NCI-H460 (cell line): ENCODE results near the gene TC2N. TPM values are rescaled to one million over a fixed set of nuclear protein-coding genes. Genes with fewer than 3 reads are reported as not detected.
"Not testable (repeated sequence)": the region's sequence is repeated elsewhere in the genome, so short reads cannot be mapped to it uniquely, and the experiment has no call there.

Experiments used
- DNase-seq: peaks from one replicate; pipeline ENCODE4 v3.0.0-alpha.2; 2016; ENCODE audit warnings: low read depth; ENCODE audit errors: extremely low read depth
- total RNA-seq: library from RNA; depleted of rRNA; stranded (reverse); fragments of >200 nt; shearing (Covaris generic); gene quantifications from 2 replicates; pipeline ENCODE4 v1.2.3, GENCODE V29; 2014

Gene TC2N
- total RNA-seq, 1 experiment from 2014 or later, result 14.8 TPM

DNA sequence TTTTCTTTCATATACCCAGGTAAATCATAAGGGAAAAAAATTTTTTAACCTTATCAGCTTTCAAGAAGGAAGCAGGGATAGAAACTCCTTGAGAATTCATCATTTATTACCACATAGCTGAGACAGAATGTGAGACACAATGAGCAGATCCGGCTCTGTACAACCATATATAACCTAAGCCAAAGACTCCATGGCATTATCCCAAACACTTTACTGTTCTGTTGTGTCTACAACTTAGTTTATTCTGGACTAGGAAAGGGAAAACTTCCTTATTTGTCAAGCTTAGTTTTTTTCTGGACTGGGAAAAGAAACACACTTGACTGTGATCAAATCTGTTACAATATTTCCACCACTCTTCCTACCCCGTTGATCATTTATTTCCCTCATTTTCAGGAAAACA is 97.2 kb downstream of the TC2N start:
- DNase-seq, result no peak

DNA sequence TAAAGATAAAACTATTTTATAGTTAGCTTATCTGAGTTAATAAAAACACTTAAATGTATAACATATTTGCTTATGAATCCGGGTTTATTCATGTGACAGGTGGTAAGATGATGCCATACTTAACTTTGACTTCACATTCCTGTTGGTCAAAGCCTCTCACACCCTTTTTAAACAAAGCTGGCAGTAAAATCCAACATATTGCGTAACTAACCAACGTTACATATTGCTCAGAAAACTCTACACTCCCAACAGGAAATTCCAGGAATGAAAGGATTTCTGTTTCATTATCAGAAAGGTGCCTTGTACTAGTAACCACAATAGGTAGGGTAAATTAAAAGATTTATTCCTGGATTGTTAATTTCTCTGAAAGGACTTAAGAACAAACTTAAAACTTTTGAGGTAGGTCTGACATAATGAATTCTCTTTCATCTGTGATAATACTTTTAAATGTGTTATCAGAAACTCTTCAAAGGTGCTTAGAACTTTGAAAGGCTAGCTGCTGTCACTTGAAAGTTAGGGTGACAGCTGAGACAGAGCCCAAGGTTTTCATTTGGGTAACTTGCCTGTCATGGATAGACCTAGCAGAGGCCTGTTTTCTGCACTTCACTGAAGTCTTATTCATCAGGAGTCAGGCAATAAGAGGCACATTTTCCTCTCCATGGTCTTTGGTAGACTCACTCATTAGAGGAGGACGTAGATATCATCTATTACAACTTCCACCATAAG is 111.6 kb downstream of the TC2N start:
- peak; percentile 12 for DNase-seq

DNA sequence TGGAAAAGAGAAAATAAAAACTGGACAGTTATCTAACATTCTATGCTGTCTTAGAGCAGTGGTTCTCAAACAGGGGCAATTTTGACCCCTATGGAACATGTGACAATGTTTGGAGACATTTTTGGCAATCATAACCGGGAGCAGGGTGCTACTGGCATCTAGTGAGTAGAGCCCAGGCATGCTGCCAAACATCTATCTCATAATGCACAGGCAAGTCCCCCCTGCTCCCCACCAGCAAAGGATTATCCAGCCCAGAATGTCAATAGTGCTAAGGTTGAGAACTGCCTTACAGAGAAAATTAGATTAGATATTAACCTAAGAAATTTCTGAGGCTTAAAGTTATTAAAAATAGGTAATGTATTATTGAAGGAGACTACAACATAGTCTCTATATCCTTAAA is 112.5 kb downstream of the TC2N start:
- DNase-seq, result no peak

DNA sequence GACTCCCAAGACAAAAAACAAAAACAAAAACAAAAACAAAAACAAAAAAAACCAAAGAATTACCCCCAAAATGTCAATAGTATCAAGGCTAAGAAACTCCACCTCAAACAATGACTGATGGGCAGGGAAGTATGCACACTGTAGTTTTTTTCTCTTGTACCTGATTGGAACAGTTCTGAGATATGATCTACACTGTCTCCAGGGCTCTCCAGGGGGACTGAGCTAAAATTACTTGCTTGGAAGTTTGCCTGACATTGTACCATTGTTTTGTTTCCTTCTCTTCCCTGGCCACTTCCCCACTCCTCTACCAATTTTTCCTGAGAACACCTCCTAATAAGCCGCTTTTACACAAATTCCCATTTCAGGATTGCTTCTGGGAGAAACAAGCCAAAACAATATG is 113.2 kb downstream of the TC2N start:
- DNase-seq, result no peak

DNA sequence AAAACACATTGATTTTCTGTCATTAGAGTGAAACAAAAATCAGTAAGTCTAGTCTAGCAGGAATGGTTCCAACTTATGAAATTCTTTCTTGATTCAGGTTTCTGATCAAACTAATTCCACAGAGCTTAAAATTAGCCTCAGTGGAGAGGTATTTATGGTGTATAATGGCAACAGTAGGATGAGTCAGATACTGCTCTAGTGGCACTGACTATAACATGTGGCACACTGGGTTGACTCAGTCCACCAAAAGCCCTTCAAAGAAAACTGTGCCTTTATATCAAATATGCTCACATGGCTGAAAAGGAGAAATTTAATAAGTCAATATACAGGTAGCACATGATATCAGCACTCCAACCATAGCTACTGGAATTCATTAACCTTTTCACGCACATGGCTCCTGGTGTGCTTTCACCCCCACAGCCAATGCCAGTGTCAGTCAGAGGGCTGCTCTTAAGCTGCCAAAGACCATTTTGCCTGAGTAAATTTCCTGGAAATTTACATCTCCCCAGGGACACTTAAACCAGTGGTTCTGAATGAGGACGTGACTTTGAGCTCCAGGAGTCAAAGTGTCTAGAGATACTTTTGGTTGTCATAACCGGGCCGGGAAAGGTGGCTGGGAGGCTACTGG is 113.7 kb downstream of the TC2N start:
- no peak for DNase-seq

DNA sequence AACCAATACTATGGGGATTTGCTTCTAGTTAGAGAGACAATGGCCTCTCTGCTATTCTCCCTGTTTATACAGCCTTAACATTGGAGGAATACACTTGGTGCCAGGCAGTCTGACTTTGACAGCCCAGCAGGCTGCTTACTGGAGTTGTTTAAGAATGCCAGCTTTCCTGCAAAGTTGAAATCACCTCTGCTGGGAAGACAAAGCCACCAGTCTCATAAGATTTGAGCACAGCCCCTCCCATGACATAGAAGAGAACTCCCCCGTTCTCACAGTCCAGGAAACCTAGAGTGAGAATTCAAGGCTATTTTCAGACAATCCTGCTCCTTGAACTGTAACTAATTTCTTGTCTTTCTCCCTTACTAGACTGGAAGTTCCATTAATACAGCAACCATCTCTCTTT is 114.4 kb downstream of the TC2N start:
- DNase-seq, result no peak

DNA sequence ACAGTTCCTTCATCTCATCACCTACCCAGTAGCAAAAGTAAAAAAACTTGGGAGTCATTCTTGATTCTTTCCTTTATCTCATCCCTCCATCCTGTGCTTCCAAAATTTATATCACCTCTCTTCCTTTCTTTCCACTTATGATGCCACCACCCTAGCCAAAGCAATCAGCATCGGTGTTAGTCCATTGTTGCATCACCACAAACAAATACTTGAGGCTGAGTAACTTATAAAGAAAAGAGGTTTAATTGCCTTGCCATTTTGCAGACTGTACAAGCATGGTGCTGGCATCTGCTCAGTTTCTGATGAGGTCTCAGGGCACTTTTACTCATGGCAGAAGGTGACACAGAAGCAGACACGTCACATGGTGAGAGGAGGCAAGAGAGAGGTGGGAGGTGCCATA is 115.6 kb downstream of the TC2N start:
- no peak for DNase-seq

DNA sequence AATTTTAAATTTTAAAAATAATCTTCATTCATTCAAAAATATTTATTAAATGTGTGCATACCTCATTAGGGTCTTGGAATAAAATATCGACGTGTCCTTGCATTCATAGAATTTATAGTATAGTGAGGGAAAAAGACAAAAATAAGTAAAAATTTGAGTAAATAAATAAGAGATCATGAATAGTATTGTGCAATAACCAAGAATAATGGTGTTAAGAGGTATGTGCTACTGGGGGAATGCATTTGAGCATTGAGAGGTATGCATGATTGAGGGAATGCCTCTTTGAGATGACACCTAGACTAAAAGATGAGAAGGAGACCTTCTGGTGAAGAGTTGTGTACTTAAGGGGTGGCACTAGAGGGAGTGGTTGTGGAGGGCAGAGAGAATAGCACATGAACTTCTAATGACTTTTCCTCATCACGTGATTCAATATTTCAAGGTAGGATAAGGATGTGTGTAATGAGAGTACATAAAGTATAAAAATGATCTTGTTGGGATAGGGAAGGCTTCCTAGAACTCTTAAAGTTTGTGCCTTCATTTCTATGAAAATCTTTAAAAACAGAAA is 116.6 kb downstream of the TC2N start:
- DNase-seq, result no peak

DNA sequence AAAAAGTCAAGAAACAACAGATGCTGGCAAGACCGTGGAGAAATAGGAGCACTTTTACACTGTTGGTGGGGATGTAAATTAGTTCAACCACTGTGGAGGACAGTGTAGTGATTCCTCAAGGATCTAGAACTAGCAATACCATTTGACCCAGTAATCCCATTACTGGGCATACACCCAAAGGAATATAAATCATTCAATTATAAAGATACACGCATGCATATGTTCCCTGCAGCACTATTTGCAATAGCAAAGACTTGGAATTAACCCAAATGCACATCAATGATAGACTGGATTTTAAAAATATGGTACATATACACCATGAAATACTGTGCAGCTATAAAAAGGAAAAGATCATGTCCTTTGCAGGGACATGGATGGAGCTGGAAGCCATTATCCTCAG is 117.5 kb downstream of the TC2N start:
- no peak for DNase-seq

DNA sequence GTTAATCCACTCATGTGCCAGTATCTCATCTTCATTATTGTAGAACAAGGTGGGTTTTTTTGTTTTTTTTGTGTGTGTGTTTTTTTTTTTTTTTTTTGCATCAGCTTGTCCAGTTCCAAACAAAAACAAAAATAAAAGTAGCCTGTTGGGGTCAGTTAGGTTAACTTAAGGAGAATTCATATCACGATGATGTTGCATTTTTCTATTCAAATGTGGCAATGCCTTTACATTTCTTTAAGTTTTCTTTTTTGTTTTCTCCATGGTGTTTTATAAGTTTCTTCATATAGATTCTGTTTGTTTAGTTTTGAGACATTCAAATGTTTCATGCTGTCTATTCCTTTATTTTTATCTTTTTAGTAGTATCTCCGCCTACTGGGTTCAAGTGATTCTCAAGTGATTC is 119.3 kb downstream of the TC2N start:
- DNase-seq, result no peak

DNA sequence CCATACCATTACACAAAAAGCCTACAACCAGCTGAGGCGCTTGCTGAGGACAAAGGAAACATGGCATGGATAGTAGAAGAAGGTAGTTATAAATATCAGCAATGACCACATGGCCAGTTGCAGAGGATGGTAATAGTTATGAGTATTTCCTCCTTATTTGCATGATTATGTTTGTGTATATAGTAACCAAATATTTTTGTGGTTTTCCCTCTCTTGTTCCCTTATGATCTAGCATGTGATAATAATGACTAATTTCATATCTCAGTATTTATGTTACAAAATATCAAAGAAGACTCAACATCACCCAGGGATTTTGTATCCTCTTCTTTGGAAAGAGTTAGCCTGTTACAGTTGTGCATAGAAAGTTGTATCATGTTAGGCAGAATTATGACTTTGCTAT is 122.0 kb downstream of the TC2N start:
- DNase-seq, result no peak

DNA sequence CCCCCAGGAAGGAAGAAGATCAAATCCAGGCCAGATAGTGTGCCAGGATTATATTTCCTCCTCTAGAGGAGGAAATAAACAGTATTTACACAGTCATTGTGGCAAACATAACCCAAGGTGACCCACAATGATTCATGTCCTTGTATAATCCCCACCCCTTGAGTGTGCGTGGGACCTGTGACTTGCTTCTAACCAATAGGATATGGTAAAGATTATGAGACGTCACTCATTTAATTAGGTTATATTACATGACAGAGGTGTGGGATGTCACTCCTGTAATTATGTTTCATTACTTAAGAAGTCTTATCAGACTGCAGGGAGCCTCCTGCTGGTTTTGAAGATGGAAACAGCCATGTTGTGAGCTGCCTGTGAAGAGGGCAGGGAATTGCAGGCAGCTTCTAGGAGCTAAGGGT is 123.3 kb downstream of the TC2N start:
- DNase-seq, result no peak

DNA sequence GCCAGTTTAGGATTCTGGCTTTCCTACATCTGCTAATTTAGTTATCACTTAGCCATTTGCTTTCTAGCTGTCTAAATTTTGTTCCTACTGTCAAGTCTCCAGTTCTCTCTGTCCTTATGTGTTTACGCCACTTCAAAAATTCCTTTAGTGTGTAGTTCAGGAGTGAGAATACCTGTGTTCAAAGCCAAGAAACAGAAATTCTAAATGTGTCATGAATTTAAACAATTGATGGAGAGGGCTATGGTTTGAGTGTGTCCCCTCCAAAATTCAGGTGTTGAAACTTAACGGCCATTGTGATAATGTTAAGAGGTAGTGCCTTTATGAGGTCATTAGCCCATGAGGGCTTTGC is 124.1 kb downstream of the TC2N start:
- DNase-seq, result no peak

DNA sequence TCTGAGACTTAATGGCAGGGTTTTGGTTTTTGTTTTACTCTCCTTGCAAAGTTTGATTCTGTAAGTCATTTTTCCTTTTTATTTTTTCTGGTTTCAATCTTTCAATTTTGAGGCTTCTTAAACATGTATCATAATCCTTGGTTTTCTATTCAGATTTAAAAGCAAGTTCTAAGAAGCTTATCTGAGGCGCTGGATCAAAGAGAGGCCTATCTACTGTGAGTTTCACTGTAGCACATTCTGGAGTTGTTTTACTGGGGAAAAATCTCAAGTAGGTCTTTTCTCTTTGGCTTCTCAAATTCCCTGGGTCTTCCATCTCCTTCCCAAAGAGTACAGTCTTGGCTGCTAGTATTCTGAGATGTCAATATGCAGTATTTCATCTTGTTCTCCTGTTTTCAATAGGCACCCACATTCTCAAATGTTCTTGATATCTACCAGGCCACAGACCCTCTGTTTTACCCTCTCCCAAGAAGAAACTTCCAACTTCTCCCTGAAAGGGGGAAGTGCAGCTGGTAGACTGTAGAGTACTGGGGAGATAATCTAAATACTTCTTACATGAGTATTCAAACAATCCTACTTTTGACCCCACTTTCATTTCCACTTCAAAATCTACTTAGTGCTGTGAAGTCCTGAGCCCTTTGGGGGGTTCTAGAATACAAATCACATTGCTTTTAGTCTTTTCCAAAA is 124.6 kb downstream of the TC2N start:
- DNase-seq, result no peak

DNA sequence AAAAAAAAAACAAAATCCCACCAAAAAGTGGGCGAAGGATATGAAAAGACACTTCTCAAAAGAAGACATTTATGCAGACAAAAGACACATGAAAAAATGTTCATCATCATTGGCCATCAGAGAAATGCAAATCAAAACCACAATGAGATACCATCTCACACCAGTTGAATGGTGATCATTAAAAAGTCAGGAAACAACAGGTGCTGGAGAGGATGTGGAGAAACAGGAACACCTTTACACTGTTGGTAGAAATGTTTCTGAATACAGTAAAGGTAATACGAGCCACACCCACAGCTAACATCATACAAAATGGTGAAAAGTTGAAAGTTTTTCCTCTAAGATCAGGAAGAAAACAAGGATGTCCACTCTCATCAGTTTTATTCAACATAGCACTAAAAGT is 127.5 kb downstream of the TC2N start:
- DNase-seq, result not testable (repeated sequence)

DNA sequence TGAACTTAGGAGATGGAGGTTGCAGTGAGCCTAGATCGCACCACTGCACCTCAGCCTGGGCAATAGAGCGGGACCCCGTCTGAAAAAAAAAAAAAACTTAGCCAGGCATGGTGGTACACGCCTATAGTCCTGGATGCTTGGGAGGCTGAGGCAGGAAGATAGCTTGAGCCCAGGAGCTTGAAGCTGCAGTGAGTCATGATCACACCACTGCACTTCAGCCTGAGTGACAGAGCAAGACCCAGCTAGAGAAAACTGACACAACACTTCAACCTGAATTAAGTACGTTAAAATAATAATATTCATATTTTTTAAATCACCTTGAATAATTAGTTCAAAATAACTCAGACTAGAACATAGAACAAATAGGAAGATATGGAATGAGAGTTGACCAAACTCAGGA is 129.7 kb downstream of the TC2N start:
- DNase-seq, result no peak

DNA sequence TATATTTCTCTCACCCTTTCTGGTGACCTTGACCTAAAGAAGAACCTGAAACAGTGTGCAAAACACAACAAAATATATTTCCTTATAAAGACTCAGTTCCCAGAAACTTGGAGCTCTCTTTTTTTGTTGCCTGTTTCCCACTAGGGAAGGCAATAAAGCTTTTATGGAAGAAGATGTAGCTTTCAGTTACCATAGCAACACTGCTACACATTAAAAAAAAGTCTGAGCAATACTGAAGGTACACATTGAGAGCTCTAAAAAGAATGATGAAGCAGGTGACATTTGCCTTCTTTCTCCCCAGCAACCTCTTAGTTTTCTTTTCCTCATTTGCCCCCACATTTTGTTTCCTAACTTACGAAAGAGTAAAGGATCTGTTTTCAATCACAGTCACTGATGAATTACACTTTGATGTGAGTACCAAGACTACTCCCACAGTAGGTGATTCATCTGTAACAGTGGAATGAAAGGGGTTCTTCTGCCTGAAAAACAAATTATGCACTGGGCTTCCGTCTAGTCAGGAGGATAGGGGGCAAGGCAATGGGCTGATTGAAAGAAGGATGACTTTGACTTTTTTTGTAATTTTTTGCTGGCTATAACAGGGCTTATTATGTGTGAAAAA is 134.4 kb downstream of the TC2N start:
- no peak for DNase-seq

DNA sequence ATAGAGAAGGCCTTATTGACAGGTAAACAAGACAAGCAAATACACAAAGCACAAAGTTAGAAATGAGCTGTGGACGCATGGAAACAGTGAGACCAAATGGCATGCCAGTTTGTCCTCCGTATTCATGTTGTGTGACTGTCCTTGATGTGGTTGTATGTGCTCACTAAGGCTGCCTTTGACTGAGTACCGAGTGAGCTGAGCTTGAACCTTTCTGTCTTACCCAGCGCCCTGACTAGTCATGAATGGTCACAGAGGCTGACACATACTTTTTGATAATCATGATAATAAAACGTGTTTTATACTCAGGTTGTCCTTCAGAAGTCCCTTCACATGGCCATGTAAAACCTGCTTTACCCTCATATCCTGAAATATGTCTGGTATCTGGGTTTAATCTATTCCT is 134.9 kb downstream of the TC2N start:
- no peak for DNase-seq

DNA sequence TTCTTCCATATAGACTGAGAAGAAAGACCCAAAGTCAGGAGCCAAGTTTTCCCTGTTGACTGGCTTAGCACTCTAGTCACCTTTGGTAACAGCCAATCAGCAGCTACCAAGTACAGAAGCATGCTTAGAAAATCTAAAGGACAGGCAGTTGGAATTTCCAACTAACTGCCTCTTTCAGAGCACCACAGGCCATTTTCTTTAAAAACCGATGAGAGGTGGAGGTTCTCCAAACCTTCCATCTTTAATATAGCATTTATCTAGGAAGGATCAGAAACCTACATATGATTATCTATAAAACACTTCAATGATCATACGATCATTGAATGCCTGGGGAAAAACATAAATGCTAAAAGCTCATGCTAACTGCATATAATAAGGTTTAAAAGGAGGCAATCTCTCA is 135.3 kb downstream of the TC2N start, which contains the start of gene CATSPERB:
Gene CATSPERB, minus strand, starts transcription at position 101 of the 400 bp plus-strand sequence. CDS start 2,607 bp downstream, outside the sequence.
- no peak for DNase-seq

DNA sequence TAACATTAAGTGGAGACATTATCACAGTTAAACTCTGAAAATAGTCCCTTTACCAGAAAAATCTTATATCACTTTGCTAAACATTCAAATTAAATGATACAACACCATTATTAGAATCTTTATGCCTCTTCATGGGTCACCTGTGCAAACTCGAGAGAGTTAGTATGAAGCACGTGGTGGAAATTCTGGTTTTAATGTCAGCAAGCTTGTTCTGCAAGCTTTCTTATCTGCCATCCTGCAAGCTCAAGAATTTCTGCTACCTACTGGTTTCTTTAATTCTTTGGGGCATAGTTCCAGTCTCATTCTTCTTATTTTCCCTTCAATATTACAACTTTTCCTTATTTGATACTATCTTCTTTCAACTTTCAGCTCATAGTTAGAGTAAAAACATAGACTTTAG is 136.3 kb downstream of the TC2N start:
- no peak for DNase-seq

DNA sequence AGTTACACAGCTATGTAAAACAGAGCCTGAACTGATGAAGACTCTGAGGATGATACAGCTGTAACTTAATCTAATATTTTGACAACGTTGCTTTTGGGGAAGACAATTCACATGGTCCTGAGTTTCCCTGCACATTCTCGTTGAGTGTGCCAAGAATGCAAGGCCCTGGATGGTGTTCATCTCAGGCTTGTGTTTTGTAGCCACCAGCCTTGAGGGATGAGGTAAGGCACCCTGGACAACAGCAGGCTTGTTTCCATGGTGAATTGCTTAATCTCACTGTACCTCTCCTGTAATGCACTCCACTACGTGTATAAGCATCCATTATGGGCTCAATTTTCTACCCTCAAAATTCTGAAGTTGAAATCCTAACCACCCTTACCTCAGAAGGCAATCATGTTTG is 137.6 kb downstream of the TC2N start:
- no peak for DNase-seq
